ENCODE measurements around the gene NPHP1. TPM values are rescaled to one million over a fixed set of nuclear protein-coding genes. Genes with fewer than 3 reads are reported as not detected.

Gene NPHP1
- total and polyA plus RNA-seq, 2 of the 8 experiments (the other 6 are each of a cell fraction or from before 2014, with no cell fraction given), result 1.4 to 2.8 TPM

DNA sequence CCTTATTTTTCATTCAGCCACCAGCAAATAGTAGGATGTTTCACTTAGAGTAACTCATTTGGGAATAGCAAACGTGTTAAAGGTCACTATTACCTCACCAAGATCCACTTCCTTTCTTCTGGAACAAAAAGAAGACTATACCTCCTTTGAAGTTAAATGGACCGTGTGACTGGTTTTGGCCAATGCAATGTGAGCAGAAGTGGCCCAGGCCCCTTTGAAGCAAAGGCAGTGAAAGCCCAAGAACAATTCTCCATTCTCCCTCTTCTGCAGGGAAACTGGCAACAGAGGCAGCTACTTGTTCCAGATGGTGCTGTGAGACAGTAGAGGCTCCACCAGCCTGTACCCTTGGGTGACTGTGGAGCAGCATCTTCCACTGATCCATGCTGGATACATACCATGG lies 77.9 kb downstream of the NPHP1 start:
- H3K27ac ChIP-seq (ENCODE audit: low read depth, low read length), result no peak overlapping the region
- no peaks in the 10 kb centered on the region for H3K36me3 ChIP-seq (ENCODE audit: control insufficient read depth in 2 of 4, insufficient read depth in 4 of 4, low read length in 3 of 4)
- H4K91ac ChIP-seq (replicated peaks; ENCODE audit: insufficient read length, low read length), result no peak overlapping the region
- CTCF ChIA-PET (ENCODE audit: partially characterized antibody), result no interaction called here
- no peaks in the 10 kb centered on the region for H3K79me2 ChIP-seq (ENCODE audit: control insufficient read depth in 1 of 2, insufficient read depth in 2 of 2, low read length in 2 of 2)
- H2AFZ ChIP-seq (ENCODE audit: low read length), result no peak overlapping the region
- no peak overlapping the region for H3K4me3 ChIP-seq (ENCODE audit: extremely low read depth in 1 of 4, insufficient read depth in 2 of 4, low read depth in 3 of 4, low read length in 4 of 4)
- 77% methylated on average over 2 of the region's 2 CpGs; no CpG with 5 or more reads in 1 of the 2 experiments for WGBS, 2 experiments (ENCODE audit: extremely low coverage in 1 of 2, insufficient coverage in 1 of 2, insufficient read length in 1 of 2, insufficient replicate concordance in 2 of 2, low coverage in 1 of 2, low lambda C conversion rate in 2 of 2, missing lambda C conversion rate in 1 of 2)
- H4K5ac ChIP-seq (ENCODE audit: insufficient read length, low read depth, low read length), result no peak overlapping the region
- H3K9me3 ChIP-seq (ENCODE audit: insufficient read depth in 2 of 2, low read depth in 1 of 2, low read length in 1 of 2), result no peaks in the 10 kb centered on the region
- H3K14ac ChIP-seq (ENCODE audit: insufficient read length), result no peak overlapping the region
- no peak overlapping the region for H2BK120ac ChIP-seq (replicated peaks; ENCODE audit: low read depth, low read length)
- no peaks in the 10 kb centered on the region for H3K79me1 ChIP-seq (ENCODE audit: low read depth, low read length)
- H3K27me3 ChIP-seq (replicated peaks in 1 of 4; ENCODE audit: control insufficient read depth in 3 of 4, extremely low read depth in 1 of 4, insufficient read depth in 3 of 4, low read length in 3 of 4), result no peaks in the 10 kb centered on the region
- H3K4me2 ChIP-seq (ENCODE audit: insufficient read depth in 1 of 2, low read depth in 2 of 2, low read length in 2 of 2), result no peak overlapping the region
- no peak overlapping the region for H2BK15ac ChIP-seq (ENCODE audit: low read length)
- H2BK20ac ChIP-seq (ENCODE audit: low read length), result no peak overlapping the region
- H4K20me1 ChIP-seq (replicated peaks in 1 of 2; ENCODE audit: control insufficient read depth in 1 of 2, insufficient read depth in 2 of 2, low read length in 2 of 2), result no peaks in the 10 kb centered on the region
- no peaks in the 10 kb centered on the region for H3K23me2 ChIP-seq (ENCODE audit: low read depth, low read length)
- H3K4ac ChIP-seq (replicated peaks; ENCODE audit: insufficient read length, low read depth, low read length), result no peak overlapping the region
- H2BK5ac ChIP-seq (ENCODE audit: low read depth, low read length), result no peak overlapping the region
- POLR2A ChIA-PET (ENCODE audit: partially characterized antibody), result no interaction called here
- H3K23ac ChIP-seq (ENCODE audit: insufficient read length), result no peak overlapping the region
- H3K9ac ChIP-seq (replicated peaks in 1 of 4; ENCODE audit: extremely low read depth in 1 of 4, low read depth in 3 of 4, low read length in 3 of 4), result no peak overlapping the region
- H3K4me1 ChIP-seq (replicated peaks in 1 of 4; ENCODE audit: control insufficient read depth in 3 of 4, insufficient read depth in 4 of 4, low read length in 3 of 4), result no peaks in the 10 kb centered on the region
- DNase-seq (ENCODE audit: low read depth in 1 of 2, low spot score in 2 of 2) (no peak), FAIRE-seq (no peak)
- no peak overlapping the region for H4K8ac ChIP-seq (ENCODE audit: extremely low read depth, insufficient read depth, low read length)
- H2AK5ac ChIP-seq (ENCODE audit: low read depth, low read length), result no peak overlapping the region
- TF ChIP-seq SIN3A (conservative IDR thresholded peaks at IDR 0.05 in 1 of 2, IDR thresholded peaks at IDR 0.05 in 1 of 2; ENCODE audit: low read depth in 1 of 2, low read length in 2 of 2) (no peak), BACH1 (IDR thresholded peaks at IDR 0.05; ENCODE audit: low read length) (no peak), PHF8 (conservative IDR thresholded peaks at IDR 0.05; ENCODE audit: low read depth, low read length) (no peak), CBX8 (IDR thresholded peaks at IDR 0.05; ENCODE audit: borderline replicate concordance, low read depth, low read length) (no peak), GTF2F1 (IDR thresholded peaks at IDR 0.05; ENCODE audit: borderline replicate concordance, low read depth, low read length) (no peak), HDAC2 (IDR thresholded peaks at IDR 0.05; ENCODE audit: borderline replicate concordance in 1 of 2, low read depth in 2 of 2, low read length in 2 of 2) (no peak), SUZ12 (IDR thresholded peaks at IDR 0.05; ENCODE audit: low read length) (no peak), RBBP5 (IDR thresholded peaks at IDR 0.05; ENCODE audit: borderline replicate concordance, low read depth, low read length) (no peak), MAFK (IDR thresholded peaks at IDR 0.05; ENCODE audit: low read depth, low read length) (no peak), EP300 (IDR thresholded peaks at IDR 0.05; ENCODE audit: borderline replicate concordance in 1 of 2, low read depth in 2 of 2, low read length in 2 of 2) (no peak), SIRT6 (IDR thresholded peaks at IDR 0.05; ENCODE audit: low read length) (no peak)
- TF ChIP-seq, protein P1, sequence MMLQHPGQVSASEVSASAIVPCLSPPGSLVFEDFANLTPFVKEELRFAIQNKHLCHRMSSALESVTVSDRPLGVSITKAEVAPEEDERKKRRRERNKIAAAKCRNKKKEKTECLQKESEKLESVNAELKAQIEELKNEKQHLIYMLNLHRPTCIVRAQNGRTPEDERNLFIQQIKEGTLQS (IDR thresholded peaks at IDR 0.05; ENCODE audit: insufficient read depth, low read depth, low read length), result no peak
- no peak overlapping the region for H2BK12ac ChIP-seq (ENCODE audit: low read depth, low read length)
- no peak overlapping the region for H3K18ac ChIP-seq (ENCODE audit: extremely low read depth, low read length)
- no peak overlapping the region for H3K56ac ChIP-seq (replicated peaks; ENCODE audit: insufficient read length, low read depth, low read length)
